Head of caudate nucleus (tissue), 42 donors: Measurements from ENCODE around the gene EIF2B5.
"Not testable (repeated sequence)": the region's sequence is repeated elsewhere in the genome, so short reads cannot be mapped to it uniquely, and the experiment has no call there.

Experiments
- DNase-seq, 42 donors: peaks; one replicate each; pipeline versions ENCODE4 v3.0.0 to v3.0.0-alpha.2; 2020 to 2021; ENCODE audit warnings: mixed read lengths in 7 of 42
- intact Hi-C: fragments of 100-400 bp; cut with DNase I; formaldehyde crosslinking; loops from one replicate; pipeline ENCODE4 v1.15.0; 2022

The EIF2B5 gene

GRCh38 chr3:184135149-184135910, at the start of gene EIF2B5:
Gene EIF2B5 (plus strand): TSS chr3:184135358. CDS start chr3:184135386, 28 bp downstream.
- intact Hi-C loops, result loop anchor here (2.0 to 10.0 kb wide), 4 partner anchors 19 to 241 kb away; partner anchors contain the start of genes ABCC5, AP2M1 and DVL3

GRCh38 chr3:184085389-184085852, 49.7 kb upstream of the EIF2B5 start:
- intact Hi-C loops, result no loop called here
- no peak for DNase-seq

More at GRCh38 chr3:184135149-184135910, at the start of gene EIF2B5:
- peak; percentile 87 to 98 (median 95) for DNase-seq

GRCh38 chr3:184092199-184092598, 43.0 kb upstream of the EIF2B5 start:
- no peak for DNase-seq
- intact Hi-C loops, result no loop called here

DNA sequence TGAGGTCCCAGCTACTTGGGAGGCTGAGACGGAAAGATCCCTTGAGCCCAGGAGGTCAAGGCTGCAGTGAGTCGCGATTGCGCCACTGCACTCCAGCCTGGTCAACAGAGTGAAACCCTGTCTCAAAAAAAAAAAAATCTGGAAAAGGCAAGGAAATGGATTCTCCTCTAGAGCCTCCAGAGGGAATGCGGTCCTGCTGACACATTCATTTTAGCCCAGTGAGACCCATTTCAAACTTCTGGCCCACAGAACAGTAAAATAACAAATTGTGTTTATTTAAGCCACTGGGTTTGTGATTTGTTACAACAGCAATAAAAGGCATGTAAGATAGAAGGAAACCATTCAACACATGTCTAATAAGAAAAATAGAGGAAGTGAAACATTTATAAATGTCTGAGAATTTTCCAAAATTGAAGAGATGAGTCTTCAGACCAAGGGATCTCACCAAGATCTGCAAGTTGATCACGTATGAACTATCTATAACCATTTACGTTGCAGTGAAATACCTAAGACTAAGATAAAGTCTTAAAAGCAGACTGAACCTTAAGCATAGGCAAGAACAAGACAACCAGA, 38.3 kb upstream of the EIF2B5 start, which contains the start of gene HTR3E:
TSS of gene HTR3E (plus strand) at position 254 of the 573 bp plus-strand sequence. CDS start 466 bp downstream, outside the sequence.
- intact Hi-C loops, result no loop called here
- DNase-seq, result no peak

GRCh38 chr3:184097556-184097955, 37.6 kb upstream of the EIF2B5 start:
- intact Hi-C loops, result no loop called here

DNA sequence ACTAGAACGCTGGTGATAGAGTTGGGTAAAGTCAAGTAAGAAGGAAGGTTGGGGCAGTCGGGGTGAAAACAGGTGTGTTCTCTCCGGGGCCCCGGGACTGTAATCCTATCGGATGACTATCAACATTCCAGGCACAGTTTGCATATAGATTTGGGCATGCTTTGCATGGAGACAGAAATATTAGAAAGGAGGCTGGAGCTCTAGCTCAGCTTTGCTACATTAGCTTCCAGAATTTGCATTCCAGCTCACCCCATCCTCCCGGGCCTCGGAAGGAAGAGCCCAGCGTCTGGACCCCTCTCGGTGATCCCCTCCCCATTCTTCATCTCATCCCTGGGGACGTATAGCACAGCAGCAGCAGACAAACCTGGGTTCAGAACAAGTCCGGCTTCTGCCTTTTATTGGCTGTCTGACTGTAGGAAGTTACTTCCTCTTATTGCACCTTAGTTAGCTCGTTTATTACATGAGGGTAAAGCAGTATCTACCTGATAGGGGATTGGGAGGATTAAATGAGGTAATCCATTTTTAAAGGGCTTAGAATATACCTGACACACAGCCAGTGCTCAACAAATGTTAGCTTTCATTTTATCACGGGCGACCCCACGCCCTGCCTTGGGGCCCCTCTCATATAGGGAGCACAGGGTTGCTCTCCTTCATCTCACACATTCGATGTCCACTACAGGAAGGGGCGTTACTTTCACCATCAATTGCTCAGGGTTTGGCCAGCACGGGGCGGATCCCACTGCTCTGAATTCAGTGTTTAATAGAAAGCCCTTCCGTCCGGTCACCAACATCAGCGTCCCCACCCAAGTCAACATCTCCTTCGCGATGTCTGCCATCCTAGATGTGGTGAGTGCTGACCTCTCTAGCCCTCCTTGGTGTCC, 35.1 kb upstream of the EIF2B5 start:
- no peak for DNase-seq
- intact Hi-C loops, result no loop called here

More at GRCh38 chr3:184097556-184097955, 37.6 kb upstream of the EIF2B5 start:
- DNase-seq, result no peak

DNA sequence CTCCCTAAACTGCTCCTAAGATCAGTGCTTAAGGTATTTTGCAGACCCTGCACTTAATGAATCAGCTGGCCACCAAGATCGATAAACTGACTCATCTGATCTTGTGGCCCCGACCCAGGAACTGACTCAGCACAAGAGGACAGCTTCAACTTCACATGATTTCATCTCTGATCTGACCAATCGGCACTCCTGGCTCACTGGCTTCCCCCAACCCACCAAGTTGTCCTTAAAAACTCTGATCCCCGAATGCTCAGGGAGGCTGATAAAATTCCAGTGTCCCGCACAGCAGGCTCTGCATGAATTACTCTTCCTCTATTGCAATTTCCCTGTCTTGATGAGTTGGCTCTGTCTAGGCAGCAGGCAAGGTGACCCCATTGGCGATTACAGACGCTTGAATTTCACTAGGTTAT, 24.8 kb upstream of the EIF2B5 start:
- intact Hi-C loops, result no loop called here
- DNase-seq, result no peak

DNA sequence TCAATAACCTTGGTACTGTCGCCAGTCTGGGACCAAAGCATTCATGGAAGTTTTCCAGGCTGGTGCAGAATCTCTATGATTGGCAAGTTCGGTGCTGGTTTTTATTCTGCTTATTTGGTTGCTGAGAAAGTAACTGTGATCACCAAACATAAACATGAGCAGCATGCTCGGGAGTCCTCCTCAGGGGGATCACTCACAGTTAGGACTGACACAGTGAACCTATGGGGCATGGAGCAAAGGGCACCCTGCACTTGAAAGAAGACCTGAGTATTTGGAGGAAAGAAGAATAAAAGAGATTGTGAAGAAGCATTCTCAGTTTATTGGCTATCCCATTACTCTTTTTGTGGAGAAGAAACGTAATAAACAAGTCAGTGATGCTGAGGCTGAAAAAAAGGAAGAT, 19.1 kb upstream of the EIF2B5 start:
- no peak for DNase-seq
- intact Hi-C loops, result no loop called here

DNA sequence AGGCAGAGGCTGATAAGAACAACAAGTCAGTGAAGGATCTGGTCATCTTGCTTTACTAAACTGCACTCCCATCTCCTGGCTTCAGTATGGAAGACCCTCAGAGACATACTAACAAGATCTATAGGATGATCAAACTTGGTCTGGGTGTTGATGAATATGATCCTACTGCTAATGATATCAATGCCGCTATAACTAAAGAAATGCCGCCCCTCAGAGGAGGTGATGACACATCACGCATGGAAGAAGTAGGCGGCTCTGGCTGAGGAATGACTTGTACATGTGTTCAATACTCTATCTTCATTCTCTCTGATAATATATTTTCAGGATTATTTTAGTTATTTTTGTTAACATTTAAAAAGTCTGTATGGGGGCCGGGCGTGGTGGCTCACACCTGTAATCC, 17.5 kb upstream of the EIF2B5 start:
- intact Hi-C loops, result no loop called here
- peak in 31 of 42 donors; percentile 8 to 76 (median 31) for DNase-seq

DNA sequence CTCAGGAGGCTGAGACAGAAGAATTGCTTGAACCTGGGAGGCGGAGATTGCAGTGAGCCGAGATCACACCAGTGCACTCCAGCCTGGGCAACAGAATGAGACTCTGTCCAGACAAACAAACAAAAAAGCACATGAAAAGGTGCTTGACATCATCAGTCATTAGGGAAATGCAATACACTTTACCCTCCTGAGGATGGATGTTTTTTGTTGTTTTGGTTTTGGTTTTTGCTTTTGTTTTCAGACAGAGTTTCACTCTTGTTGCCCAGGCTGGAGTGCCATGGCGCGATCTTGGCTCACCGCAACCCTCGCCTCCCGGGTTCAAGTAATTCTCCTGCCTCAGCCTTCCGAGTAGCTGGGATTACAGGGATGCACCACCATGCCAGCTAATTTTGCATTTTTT, 14.1 kb upstream of the EIF2B5 start:
- intact Hi-C loops, DNase-seq: not testable (repeated sequence)

DNA sequence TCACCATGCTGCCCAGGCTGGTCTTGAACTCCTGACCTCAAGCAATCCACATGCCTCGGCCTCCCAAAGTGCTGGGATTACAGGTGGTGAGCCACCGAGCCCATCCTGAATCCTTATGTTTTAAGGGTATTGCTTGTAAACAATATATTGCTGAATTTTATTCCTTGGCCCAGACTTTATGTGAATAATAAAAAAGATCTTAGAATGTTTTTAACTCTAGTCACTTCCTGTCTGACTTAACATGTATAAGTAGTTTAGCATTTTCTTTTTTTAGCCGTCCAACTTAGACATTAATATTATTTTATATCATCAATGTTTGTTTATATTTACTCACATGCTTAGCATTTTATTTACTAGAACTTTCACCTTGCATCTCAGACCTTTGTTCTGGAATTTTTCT, 9.2 kb upstream of the EIF2B5 start:
- intact Hi-C loops, result no loop called here
- no peak for DNase-seq

DNA sequence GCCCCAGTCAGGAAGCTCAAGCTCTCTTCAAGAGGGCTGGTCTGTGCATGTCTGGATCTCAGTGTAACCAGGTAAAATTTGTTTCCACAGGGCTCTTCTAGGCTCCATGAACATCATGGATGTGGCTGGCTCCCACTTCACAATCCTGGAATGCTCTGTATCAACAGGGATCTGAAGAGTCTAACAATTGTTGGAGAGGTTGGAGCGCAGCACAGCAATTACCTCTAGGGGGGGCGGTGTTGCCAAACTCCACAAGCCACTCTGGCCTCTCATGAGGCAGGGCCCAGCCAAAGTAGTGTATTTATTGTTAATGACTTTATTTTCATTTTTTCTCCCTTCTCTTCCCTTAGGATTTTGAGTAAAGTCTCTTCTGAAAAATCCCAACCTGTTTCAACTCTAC, 6.1 kb upstream of the EIF2B5 start:
- DNase-seq, result no peak
- intact Hi-C loops, result no loop called here

DNA sequence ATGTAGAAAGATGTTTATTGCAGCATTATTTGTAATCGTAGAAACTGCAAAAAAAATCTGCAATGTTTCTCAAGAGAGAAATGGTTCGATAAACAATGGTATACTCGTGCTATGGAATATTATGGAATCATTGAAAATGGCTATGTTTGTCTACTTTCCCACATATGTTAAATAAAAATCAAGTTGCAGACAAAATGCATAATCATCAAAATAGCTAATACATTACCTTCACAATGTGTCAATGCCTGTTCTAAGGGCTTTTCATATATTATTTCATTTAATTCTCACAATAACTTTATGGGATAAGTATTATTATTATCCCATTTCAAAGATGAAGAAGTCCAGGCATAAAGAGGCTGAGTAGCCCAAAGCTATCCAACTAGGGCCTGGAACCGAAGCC, 2.2 kb upstream of the EIF2B5 start:
- intact Hi-C loops, result loop anchor here (10.0 kb wide), 2 partner anchors 118 to 238 kb away; partner anchors contain the start of gene ABCC5
- no peak for DNase-seq

DNA sequence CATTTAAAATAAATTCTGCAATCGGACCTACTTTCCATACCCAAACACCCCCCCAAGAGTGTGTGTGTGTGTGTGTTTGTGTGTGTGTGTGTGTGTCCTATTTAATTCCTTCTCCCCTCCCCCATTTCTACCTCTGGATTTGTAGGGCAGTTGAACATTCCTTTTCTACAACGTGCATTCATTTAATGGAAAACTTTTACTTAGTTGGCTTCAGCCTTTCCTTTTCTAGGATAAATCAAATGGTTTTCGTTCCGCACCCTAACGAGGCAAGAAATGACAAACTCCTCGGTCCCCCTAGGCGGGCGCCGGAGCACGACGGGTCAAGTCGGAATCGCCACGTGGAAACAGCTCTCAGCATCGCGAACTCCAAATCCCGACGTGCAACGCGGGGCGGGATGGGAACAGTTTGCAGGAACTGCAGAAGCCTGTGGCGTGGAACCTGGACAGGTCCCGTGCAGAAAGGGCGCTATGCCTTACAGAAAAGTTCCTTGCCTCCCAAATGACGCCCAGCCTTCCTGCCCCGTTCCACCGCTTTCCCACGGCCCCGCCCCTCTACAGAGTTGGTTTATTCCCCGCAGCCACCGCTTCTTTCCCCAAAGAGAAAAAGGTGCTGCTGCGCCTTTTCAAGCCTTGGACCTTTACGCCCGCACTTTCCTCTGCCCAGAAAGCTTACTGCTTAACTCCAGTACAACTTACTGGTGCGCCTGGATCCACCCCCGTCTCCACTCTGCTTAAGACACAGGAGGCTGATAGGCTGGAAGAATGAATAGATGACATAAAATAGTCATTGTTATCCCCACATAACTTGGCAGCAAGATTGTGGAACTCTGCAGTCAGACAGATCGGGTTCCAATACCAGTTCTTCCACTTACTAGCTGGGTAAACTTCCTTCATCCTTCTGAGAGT, 1.1 kb upstream of the EIF2B5 start:
- intact Hi-C loops, result loop anchor here (2.0 to 10.0 kb wide), 3 partner anchors 21 to 239 kb away; partner anchors contain the start of genes ABCC5 and DVL3
- peak; percentile 80 to 94 (median 88) for DNase-seq

DNA sequence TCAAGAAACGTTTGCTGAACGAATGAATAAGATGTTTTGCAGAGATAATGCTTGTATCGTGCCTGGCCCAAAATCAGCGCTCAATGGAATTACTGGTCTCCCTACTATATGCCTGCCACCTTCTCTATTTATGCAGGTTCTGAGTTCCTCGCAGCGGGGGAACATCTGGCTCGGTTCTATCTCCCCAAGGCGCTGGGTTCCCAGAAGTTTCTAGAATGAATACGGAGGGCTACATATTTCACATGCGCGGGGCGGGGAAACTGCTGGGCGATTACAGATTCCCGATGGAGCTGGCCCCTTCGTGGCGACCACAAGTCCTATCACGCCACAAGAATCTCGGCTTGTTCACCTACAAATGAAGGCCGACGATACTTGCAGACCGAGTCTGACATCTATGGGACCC, 411 bp upstream of the EIF2B5 start:
- peak in 2 of 42 donors; percentile 22 to 49 for DNase-seq
- intact Hi-C loops, result loop anchor here (2.0 to 10.0 kb wide), 4 partner anchors 20 to 240 kb away; partner anchors contain the start of genes ABCC5, AP2M1 and DVL3

- intact Hi-C loops, result loop anchor here (2.0 to 10.0 kb wide), 4 partner anchors 19 to 241 kb away; partner anchors contain the start of genes ABCC5, AP2M1 and DVL3
- DNase-seq, result no peak
These were observed 728 bp downstream of the EIF2B5 start for GRCh38 chr3:184135911-184136260.

GRCh38 chr3:184140436-184140835, 5.3 kb downstream of the EIF2B5 start:
- intact Hi-C loops, result no loop called here
- DNase-seq, result no peak

GRCh38 chr3:184142199-184142598, 7.0 kb downstream of the EIF2B5 start:
- no peak for DNase-seq
- intact Hi-C loops, result no loop called here
